ENCODE data around the gene PCK2.

DNA sequence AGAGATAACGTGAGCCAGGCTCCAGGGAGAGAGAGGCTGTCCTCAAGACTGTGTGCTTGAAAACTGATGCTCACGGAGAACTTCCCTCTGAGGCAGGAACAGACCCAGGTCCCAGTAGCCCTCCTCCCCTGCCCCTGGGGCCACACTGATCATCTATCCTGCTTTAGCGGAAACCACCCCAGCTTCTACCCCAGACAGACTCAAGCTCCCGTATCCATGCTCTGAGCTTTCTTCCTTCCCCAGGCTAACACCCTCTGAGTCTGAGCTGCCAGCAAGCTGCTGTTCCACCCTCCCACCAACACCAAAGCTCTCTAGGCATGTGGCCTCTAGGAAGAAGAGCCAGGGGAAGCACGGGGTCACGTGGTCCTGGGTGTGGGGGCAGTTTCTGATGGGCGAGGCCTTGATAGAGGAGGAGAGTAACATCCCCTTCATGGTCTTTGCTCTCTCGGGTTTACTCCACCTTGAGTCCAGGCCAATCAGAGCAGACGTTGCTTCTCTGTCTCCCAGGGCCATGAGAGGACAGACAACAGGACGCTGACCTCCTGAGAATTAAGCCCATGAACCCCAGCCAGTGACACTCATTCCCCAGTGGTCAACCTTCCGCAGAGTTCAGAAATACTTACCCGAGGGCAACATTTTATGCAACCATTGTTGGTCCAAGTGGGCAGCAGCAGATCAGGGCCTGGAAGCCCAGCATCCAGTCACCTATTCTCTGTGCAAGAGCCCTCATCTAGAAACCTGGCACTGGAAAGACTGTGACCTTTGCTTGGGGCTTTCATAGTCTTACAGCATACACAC is 1.4 kb downstream of the PCK2 start:
- no peak for TF ChIP-seq EZH2phosphoT487 (IDR thresholded peaks at IDR 0.05; ENCODE audit: low read depth, severe bottlenecking, unreplicated experiment)
- TF ChIP-seq, protein P1, sequence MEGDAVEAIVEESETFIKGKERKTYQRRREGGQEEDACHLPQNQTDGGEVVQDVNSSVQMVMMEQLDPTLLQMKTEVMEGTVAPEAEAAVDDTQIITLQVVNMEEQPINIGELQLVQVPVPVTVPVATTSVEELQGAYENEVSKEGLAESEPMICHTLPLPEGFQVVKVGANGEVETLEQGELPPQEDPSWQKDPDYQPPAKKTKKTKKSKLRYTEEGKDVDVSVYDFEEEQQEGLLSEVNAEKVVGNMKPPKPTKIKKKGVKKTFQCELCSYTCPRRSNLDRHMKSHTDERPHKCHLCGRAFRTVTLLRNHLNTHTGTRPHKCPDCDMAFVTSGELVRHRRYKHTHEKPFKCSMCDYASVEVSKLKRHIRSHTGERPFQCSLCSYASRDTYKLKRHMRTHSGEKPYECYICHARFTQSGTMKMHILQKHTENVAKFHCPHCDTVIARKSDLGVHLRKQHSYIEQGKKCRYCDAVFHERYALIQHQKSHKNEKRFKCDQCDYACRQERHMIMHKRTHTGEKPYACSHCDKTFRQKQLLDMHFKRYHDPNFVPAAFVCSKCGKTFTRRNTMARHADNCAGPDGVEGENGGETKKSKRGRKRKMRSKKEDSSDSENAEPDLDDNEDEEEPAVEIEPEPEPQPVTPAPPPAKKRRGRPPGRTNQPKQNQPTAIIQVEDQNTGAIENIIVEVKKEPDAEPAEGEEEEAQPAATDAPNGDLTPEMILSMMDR (IDR thresholded peaks at IDR 0.05; ENCODE audit: poor library complexity), result no peak
